Endothelial cell of umbilical vein (primary cell): ENCODE data around the gene BAX.

Experiments used
- CTCF ChIP-seq, 2 donors: IDR thresholded peaks; 1 replicate in 1 of 2; 2 replicates in 1 of 2; pipeline ENCODE4 v1.5.1; 2011; ENCODE audit warnings: low read length in 2 of 2, mild to moderate bottlenecking in 2 of 2, moderate library complexity in 2 of 2, control low read depth in 1 of 2, inconsistent platforms in 1 of 2, low read depth in 1 of 2; ENCODE audit not compliant: insufficient read depth in 1 of 2; ENCODE audit errors: extremely low read depth in 1 of 2
- EZH2 ChIP-seq: IDR thresholded peaks from 2 replicates; pipeline ENCODE4 v1.6.1; 2012; ENCODE audit warnings: borderline replicate concordance, low read depth, mild to moderate bottlenecking, moderate library complexity, low read length, inconsistent platforms; ENCODE audit not compliant: severe bottlenecking
- FOS ChIP-seq: IDR thresholded peaks from 2 replicates; pipeline ENCODE4 v1.6.1; 2011; ENCODE audit warnings: mild to moderate bottlenecking, low read length, moderate library complexity, borderline replicate concordance; ENCODE audit not compliant: insufficient read depth
- GATA2 ChIP-seq: IDR thresholded peaks from 2 replicates; pipeline ENCODE4 v1.7.0; 2011; ENCODE audit warnings: low read depth, mild to moderate bottlenecking, moderate library complexity, mixed read lengths, low read length; ENCODE audit not compliant: insufficient read length, insufficient read depth
- JUN ChIP-seq: IDR thresholded peaks from 2 replicates; pipeline ENCODE4 v1.6.1; 2011; ENCODE audit warnings: borderline replicate concordance, low read depth; ENCODE audit not compliant: insufficient read length, insufficient read depth
- MAX ChIP-seq: IDR thresholded peaks from 2 replicates; pipeline ENCODE4 v1.6.1; 2011; ENCODE audit not compliant: insufficient read depth, insufficient read length
- MYC ChIP-seq: IDR thresholded peaks from one replicate; pipeline ENCODE4 v1.6.1; 2011; ENCODE audit warnings: mild to moderate bottlenecking, low read depth, low read length
- POLR2A ChIP-seq: IDR thresholded peaks from 2 replicates; pipeline ENCODE4 v1.6.1; 2012; ENCODE audit warnings: low read depth, mild to moderate bottlenecking, control low read depth, low read length
- POLR2AphosphoS5 ChIP-seq: IDR thresholded peaks from 2 replicates; pipeline ENCODE4 v1.6.1; 2012; ENCODE audit warnings: low read depth, mild to moderate bottlenecking, control low read depth, low read length, moderate library complexity; ENCODE audit not compliant: insufficient read depth

- TF ChIP-seq CTCF (IDR thresholded peaks at IDR 0.05; ENCODE audit: extremely low read depth in 1 of 2, insufficient read depth in 1 of 2, low read depth in 1 of 2, low read length in 2 of 2) (no peak), MAX (no peak), EZH2 (no peak), POLR2AphosphoS5 (peak; percentile 8), FOS (no peak), POLR2A (peak; percentile 32), MYC (no peak), GATA2 (no peak), JUN (no peak)
Observed at GRCh38 chr19:48959341-48960239, 4.9 kb downstream of the BAX start.
